ENCODE measurements around the gene FRMPD2.
A peak's percentile ranks its signal among the peaks of the same experiment; 100 is the strongest.
"Not testable (repeated sequence)": the region's sequence is repeated elsewhere in the genome, so short reads cannot be mapped to it uniquely, and the experiment has no call there.

FRMPD2 gene

DNA sequence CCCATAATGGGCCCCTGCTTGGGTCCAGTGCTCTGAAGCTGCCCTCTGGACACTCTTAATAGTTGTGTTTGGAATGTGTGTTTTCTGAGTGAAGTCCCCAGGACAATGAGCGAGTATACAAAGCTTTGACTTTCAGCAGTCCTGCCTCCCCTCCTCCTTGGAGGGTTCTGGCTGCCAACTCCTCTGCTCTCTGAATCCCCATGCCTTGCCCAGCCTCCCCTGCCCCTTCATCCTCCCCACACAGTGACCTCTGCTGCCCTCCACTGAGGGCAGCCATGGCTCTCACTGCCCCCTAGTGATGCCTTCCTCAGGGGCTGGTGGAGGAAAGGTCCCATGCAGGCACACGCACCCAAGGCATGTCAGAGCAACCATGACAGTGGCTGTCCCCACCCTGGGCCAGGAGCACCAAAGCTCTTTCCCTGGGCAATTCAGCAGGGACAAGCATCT is 40.9 kb downstream of the FRMPD2 start:
- DNase-seq (ENCODE audit: low read depth in 2 of 2) = no peak

DNA sequence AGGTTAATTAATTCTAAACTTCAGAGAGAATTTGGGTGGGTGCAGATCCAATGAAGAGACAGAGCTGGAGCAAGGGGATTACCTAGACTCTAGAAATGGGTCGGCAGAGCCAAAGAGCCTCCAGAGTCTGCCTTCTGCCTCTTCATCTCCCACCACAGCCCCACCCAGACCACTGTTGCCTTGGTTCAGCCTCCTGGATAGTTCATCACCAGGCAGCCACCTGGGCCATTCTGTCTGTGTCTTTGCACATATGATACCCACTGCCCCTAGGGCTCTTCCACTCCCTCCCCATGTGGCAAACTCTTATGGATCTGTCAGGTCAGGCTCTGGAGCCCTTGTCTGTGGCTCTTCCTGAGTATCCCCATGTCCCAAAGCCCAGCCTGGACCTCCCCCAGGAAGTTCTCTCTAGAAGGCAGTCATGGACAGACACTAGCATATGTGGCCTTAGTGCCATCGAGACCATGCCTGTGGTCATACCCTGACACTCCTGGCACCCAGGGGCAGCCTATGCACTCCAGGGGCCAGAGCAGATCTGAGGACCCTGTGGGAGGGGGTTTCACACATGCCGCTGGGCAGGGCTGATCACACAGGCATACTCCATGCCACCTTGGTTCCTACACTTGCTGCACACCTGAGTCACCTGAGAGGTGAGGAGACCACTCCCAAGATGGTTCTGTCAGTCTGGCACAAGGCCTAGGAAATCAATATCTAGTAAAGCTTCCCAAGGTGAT is 41.6 kb downstream of the FRMPD2 start:
- no peak for DNase-seq (ENCODE audit: low read depth in 2 of 2)

DNA sequence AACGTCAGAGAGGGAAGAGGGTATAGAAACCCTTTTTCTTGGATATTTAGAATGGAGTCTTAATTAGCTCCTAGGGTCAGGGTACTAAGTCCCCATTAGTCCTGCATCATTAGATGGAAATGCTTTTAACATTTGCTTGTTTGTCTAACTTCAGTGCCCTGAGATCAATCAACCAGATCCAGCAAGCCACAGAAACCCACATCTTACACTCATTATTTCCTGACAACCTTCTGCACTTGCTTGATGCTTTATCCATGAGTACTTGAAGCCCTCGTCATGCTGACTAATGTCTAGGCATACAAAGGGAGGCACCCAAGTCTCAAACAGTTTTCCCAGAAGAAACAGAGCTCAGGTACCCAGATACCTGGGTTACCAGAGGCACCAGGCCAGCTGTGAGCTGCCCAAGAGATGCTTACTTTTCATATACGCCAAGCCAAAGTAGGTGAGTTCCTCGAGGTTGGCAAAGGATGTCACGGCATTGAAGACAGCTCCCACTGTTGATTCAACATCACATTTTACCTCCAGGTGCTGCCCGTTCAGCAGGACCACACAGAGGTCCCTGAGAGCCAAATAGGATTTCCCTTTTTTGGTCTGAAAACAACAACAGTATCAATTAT is 42.7 kb downstream of the FRMPD2 start:
- no peak for DNase-seq (ENCODE audit: low read depth in 2 of 2)

DNA sequence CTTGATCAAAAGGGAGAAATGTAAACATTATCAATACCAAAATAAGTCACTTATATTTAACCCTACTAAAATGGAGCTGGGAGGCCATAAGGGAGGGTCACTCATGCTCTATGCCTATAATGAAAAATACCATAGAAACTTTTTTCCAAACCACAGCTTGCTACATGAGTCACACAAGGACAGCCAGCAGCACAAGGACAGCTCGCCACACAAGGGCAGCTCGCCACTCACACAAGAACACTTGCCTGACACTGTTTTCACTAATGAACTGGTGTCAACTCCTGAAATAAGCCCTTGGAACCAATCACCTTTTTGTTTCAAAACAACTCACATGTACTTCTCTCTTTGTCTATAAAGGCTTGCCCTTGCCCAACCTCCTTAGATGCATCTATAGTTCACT is 43.3 kb downstream of the FRMPD2 start:
- DNase-seq (ENCODE audit: low read depth in 2 of 2) = no peak

DNA sequence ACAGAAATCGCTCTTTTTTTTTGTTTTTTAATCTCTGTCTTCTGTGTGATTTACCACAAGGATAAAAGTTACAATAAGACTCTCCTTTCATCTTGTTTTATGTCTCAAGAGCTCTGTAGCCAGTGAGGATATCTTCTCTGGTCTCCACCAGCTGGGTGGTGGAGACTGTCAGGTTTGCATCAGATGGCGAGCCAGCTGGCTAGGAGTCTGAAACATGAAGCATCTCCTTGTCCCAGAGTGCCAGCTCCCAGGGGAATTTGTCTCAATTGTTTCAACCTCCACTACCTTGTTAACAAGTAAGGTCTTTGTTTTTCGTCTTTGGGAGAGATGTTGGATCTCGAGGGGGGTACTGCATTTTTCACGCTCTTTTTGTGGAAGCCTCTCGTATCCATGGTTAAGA is 47.3 kb downstream of the FRMPD2 start:
- no peak for DNase-seq (ENCODE audit: low read depth in 2 of 2)

DNA sequence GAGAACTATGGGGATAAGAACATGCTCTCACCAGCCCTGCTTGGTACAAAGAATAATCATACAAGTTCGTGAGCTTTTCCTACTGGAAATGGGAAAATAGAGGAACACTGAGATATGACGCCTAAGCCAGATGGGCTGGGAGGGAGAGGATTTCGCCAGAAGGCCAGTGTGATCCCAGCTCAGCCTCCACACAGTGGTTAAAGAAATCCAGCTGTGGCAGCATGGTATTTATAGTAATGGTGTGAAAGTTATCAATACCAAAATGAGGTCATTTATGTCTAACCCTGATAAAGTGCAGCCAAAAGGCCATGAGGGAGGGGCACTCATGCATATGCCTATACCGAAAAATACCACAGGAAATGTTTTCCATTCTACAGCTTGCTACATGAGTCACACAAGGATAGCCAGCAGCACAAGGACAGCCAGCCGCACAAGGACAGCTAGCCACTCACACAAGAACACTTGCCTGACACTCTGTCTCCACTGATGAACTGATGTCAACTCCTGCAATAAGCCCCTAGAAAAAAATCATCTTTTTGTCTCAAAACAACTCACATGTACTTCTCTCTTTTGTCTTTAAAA is 49.4 kb downstream of the FRMPD2 start:
- no peak for DNase-seq (ENCODE audit: low read depth in 2 of 2)

DNA sequence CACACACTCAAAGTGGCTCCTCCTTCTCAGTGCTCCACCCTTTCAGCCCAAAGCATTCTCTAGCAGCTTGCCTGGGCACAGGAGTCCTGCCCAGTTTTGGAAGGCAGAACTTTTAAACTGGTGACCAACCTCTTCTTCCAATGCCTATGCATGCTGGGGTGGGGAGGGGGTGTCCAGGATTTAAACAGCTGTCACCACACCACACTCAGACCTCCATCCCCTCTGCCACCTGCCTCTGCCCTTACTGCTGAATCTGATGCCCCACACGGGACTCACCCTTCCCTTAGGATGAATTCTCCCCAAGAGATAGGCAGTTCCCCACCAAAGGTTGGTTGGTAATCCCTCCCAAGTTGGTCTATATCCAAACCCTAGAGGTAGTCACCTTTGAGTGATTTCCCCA is 50.2 kb downstream of the FRMPD2 start:
- DNase-seq (ENCODE audit: low read depth in 2 of 2) = no peak

DNA sequence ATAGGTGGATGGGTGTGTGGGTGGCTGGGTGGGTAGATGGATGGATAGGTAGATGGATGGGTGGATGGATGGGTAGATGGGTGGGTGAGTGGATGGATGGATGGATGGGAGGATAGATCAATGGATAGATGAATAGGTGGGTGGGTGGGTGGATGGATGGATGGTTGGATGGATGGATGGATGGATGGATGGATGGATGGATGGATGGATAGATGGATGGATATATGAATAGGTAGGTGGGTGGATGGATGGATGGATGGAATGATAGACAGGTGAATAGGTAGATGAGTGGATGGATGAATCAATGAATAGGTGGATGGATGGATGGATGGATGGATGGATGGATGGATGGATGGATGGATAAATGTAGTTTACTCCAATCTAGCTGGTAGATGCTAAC is 52.7 kb downstream of the FRMPD2 start:
- no peak for DNase-seq (ENCODE audit: low read depth in 2 of 2)

DNA sequence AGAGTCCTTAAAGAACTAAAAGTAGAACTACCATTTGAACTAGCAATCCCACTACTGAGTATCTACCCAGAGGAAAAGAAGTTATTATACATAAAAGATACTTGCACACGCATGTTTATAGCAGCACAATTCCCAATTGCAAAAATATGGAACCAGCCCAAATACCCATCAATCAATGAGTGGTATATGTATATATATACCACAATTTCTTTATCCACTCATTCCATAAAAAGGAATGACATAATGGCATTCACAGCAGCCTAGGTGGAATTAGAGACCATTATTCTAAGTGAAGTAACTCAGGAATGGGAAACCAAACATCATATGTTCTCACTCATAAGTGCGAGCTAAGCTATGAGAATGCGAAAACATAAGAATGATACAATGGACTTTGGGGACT is 53.5 kb downstream of the FRMPD2 start:
- DNase-seq (ENCODE audit: low read depth in 2 of 2) = not testable (repeated sequence)

DNA sequence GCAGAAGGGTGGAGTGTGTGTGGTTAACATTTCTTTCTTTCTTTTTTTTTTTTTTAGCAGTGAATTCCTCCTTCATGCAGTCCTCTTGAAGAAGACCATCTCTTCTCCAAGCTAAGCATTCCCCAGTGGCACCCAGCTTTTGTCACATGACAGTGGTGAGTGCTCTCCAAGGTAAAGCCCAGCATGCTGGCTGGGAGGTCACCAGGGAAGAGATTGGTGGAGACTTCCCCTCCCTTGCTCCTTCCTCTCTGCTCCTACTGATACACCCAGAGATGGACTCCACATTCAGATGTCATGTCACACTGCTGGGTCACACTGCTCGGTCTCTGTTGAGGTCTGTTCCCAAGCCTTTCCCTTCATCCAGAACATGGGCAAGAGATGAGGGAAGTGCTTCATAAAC is 55.3 kb downstream of the FRMPD2 start:
- DNase-seq (ENCODE audit: low read depth in 2 of 2) = no peak

DNA sequence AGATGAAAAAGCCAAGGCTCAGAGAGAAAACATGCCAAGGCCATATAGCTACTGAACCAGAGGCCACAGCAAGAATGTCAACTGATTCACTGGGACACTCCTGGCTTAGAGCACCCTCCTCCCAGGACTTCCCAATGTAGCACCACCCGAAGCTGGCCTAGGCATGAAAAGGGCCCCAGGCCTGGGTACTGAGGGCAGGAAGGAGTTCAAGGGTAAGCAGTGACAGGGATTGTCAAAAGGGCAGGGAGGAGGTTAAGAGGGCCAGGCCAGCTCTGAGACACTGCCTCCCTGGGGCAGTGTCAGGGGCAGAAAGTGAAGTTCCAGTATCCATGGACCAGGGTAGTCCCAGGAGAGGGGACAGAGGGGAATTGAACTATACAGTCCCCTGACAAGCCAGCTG is 57.8 kb downstream of the FRMPD2 start:
- DNase-seq (ENCODE audit: low read depth in 2 of 2) = no peak

DNA sequence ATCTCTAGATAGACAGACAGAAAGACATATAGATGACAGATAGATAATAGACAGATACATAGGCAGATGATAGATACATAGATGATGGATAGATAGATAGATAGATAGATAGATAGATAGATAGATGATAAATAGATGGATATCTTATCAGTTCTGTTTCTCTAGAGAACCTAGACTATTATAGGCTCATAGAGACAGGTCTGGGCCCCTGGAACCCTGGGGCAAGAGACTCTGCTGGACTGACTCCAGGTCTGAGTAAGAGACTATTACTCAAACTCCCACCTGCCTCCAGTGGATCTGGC is 58.3 kb downstream of the FRMPD2 start:
- DNase-seq (ENCODE audit: low read depth in 2 of 2) = no peak

DNA sequence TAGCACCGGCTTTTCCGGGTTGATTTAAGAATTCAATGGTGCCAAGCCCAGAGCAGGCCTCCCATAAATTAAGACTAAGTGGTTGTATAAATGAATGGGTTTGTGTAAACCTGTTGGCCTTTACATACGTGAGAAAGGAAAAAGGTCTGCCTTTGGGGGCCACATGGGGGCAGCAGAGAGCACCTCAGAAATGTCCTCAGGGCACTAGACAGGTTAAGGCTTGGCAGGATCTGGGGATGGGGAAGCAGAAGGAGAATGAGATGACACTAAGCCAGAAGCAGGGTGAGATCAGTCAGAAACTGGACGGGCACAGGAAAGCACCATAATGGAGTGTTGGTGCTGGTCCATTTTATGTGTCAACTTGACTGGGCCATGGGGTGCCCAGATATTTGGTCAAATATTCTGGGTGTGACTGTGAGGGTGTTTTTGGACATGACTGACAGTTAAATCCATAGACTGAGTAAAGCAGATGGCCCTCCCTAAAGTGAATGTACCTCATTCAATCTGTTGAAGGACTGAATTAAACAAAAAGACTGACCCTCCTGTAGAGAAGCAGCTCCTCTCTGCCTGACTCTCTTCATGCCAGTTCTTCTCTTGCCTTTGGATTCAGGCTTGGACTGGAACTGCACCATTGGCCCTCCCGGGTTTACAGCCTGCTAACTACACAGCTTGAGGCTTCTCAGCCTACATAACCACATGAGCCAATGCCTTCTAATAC is 58.9 kb downstream of the FRMPD2 start:
- DNase-seq (ENCODE audit: low read depth in 2 of 2) = peak; percentile 7 to 8

DNA sequence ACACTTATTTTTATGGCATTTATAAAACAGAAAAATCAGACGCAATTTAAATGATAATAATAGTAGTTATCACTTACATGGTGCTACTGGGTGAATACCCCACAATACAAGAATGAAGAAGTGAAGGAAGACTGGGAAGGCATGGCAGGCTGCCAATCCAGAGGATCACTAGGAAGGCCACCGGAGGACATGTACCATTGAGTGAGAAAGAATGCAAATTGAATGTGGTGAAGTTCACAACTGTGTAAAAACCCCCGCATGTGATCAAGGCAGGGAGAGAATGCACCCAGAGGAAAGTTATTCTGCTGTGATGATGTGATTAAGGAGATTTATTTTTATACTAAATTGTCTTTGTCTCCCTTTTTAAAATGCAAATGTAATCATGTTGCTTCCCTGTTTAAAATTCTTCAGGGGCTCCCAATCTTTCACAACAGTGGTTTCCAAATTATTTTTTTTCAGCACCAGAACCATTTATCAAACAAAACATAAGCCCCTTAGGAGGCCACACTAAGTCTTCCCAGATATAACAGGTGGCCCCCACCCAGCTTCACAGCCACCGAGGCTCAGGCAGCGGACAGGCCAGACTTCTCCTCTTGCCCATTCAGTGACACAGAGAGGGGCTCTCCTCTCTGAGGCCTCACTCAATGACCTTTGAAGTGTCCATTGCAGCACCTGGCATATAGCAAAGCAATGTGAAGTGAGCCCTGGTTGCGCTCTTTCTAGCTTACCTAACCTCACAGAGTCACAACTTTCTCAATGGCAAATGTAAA is 59.6 kb downstream of the FRMPD2 start:
- DNase-seq (ENCODE audit: low read depth in 2 of 2) = no peak

DNA sequence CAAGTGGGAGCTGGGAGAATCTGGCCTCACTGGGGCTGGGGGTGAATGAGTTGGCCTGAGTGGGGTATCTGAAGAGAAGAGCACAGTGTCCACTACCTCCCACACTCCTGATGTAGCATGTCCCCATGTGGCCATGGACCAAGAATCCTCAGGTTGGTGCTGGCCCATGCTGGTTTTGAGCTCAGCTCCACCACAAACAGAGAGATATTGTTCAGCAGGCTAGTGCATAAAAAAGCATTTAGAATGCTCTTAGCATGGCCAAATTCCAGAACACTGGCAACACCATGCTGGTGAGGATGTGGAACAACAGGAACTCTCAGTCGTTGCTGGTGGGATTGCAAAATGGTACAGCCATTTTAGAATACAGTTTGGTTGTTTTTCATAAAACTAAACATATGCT is 61.4 kb downstream of the FRMPD2 start:
- DNase-seq (ENCODE audit: low read depth in 2 of 2) = no peak

DNA sequence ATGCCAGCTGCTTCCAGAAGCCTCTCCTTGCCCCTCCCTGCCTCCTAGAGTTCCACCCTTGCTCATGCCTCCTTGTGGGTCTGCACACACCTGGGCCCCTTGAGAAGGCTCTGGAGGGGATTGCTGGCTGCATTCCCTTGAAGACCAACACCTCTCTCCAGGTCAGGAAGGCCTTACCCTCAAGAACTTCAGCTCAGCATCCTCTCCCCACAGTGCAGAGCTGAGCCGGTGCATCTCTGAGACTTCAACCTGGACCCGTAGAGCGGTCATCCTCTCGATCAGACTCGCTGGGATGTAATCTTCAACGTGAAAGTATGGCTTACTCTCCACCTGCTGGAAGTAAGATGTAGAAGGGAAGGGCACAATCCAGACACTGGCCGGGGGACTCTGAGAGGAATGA is 62.7 kb downstream of the FRMPD2 start:
- no peak for DNase-seq (ENCODE audit: low read depth in 2 of 2)

DNA sequence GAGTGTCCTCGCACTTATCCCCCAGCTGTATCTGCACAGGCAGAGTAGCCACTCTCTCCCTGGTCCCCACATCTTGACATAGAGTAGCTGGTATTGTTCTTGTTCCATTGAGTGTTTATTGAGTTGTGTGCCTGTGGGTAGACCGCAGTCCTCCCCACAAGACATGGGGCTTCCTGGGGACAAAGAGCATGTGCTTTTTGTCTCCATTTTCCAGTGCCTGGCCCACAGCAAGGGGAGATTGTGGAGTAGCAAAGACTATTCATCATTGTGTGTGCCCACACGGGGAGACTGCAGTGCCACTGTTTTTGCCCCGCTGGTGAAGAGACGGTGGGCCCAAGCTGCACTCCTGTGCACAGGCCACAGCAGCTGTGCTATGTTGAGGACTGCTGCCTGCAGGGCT is 63.5 kb downstream of the FRMPD2 start:
- no peak for DNase-seq (ENCODE audit: low read depth in 2 of 2)

DNA sequence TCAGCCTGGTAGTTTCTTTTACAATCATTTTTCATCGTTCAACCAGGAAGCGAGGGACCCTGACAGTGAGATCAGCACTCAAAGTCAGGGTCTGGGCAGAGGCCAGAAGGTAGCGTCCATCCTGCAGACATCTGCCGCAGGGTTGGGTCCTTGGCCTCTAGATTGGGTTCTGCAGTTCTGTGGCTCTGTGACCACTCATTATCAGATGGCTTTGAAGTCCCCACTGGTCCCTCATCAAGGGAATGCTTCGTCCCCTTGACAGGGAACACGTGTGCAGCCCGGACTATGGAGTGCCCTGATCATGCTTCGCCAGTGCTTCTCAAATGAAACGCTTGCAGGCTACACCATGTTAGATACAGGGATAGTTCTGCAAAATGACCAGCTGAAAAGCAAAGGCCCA is 64.1 kb downstream of the FRMPD2 start:
- DNase-seq (ENCODE audit: low read depth in 2 of 2) = no peak

DNA sequence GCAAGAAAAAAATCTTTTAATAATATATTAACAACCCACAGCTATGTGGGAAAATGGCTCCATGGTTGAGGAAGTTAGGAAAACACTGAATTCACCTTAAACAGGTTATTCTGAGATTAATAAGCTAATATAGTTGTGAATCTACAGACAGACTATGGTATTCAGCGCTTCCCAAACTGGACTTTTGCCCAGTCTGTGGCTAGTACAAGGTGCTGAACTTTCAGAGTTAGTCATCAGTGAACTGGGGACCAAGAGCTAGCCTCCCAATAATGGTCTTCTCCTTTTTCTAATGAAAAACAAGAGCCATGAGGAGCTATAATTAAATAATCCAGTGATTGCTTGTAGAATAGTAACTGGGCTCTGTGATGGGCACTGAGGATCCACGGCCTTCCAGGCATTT is 65.3 kb downstream of the FRMPD2 start:
- DNase-seq (ENCODE audit: low read depth in 2 of 2) = no peak

DNA sequence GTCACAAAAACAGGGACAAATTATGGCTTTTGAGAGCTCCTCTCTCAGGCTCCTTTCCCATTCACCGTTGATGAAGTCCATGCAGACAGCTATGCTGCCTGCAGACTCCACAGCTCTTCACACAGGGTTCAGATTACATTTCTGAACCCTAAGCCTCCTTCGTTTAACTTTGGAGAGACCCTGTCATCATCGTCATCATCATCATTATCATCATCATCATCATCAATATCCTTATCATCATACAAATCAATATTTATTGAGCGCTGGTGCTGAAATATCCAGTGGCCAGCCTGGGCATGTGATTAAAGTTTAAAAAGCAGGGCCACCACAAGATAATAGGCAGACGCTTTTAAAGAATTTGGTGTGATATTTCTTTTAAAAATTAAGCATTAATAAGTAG is 66.6 kb downstream of the FRMPD2 start:
- no peak for DNase-seq (ENCODE audit: low read depth in 2 of 2)

DNA sequence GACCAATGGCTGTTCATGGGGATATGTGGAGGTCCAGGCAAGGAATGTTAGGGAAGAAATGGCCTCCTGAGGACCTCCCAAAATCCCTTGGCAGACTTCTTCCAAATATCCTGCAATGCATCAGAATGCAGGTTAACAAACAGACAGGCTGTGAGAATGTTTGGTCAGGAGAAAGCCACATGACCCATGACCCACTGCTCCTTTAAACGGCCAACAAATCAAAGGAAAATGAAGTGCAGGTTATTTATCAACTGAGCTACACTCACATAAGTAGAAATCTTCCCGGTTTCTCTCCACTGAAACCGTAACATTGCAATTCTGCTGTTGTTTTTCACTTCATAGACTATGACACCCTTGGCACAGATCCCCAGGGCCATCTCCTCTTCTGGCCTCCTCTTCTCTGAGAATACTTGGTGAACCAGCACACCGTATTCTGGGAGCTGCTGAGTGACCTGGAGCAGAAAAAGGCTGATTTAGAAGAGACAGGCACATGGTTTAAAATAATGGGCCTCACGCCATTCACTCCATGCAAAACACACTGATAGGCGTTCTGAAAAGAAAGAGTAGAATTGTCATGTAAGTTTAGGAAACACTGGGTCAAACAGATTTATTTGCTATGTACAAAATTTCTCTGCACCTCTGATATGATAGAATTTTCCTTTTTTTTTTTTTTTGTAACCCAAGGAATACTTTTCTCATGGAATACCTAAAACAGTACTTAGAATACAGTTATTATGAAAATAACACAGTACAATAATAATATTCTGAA is 67.8 kb downstream of the FRMPD2 start:
- DNase-seq (ENCODE audit: low read depth in 2 of 2) = no peak
